IPS-11a (cell line): ENCODE measurements around the gene AARSD1.
A peak's percentile ranks its signal among the peaks of the same experiment; 100 is the strongest.
"Not testable (repeated sequence)": the region's sequence is repeated elsewhere in the genome, so short reads cannot be mapped to it uniquely, and the experiment has no call there.

Experiments
- H3K4me3 ChIP-seq: one replicate; pipeline ENCODE4 v1.5.1; 2013; ENCODE audit warnings: low read depth, low read length, control low read depth

AARSD1 gene

GRCh38 chr17:42964161-42964932 is at the start of gene AARSD1:
TSS of gene AARSD1 (minus strand) at chr17:42964454. CDS start at chr17:42964440, 14 bp downstream.
- H3K4me3 ChIP-seq: peak within 1 kb of the TSS; percentile 84

DNA sequence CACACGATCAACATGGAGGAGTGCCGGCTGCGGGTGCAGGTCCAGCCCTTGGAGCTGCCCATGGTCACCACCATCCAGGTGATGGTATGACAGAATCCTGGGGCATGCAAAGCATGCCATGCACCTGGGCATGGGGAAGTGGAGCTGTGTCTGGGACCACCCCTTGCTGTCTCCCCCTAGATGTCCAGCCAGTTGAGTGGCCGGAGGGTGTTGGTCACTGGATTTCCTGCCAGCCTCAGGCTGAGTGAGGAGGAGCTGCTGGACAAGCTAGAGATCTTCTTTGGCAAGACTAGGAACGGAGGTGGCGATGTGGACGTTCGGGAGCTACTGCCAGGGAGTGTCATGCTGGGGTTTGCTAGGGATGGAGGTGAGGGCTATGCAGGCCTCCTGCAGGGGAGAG is 49.0 kb upstream of the AARSD1 start:
- H3K4me3 ChIP-seq: no peak overlapping the region

GRCh38 chr17:43011728-43012472 is 47.6 kb upstream of the AARSD1 start:
- no peak overlapping the region for H3K4me3 ChIP-seq

GRCh38 chr17:43010667-43011308 is 46.5 kb upstream of the AARSD1 start:
- H3K4me3 ChIP-seq: no peak overlapping the region

- peak within 1 kb of the TSS; percentile 58 for H3K4me3 ChIP-seq
Measured at GRCh38 chr17:43006639-43007551, 42.6 kb upstream of the AARSD1 start, which contains the start of gene IFI35. TSS of gene IFI35 (plus strand) at chr17:43006784. CDS start at chr17:43006948, 164 bp downstream.

DNA sequence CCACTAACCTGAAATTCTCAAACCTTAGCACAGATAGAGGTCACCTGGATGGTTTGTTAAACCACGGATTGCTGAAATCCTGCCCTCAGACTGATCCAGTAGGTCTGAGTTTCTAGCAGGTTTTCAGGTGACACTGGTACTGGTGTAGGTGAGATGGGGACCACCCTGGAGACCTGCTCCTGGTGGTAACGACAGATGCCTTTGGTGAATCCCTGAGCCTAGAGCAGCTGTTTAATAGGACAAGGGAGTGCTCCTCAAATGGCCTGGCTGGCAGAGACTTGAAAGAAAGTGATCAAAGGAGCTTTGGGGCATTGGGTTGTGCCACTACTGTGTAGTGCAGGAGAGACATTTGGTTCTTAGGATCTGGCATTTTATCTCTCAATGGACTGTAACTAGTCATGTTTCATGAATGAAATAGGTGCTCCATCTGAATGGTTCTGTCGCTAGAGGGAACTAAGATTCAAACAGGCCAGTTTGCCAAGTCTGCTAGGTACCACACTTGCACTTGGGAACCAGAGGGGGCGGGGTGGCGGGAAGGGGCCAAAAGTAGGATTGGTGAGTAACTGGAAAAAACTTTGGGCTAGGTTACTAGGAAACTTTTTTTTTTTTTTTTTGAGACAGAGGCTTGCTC is 39.4 kb upstream of the AARSD1 start:
- no peak overlapping the region for H3K4me3 ChIP-seq

DNA sequence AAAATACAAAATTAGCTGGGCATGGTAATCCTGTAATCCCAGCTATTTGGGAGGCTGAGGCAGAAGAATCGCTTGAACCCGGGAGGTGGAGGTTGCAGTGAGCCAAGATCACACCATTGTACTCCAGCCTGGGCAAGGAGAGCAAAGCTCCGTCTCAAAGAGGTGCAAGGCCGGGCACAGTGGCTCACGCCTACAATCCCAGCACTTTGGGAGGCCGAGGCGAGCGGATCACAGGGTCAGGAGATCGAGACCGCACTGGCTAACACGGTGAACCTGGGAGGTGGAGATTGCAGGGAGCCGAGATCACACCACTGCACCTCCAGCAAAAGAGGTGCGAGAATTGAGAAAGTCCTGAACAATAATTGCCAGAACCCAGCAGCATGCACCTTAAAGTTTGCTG is 36.6 kb upstream of the AARSD1 start:
- not testable (repeated sequence) for H3K4me3 ChIP-seq

DNA sequence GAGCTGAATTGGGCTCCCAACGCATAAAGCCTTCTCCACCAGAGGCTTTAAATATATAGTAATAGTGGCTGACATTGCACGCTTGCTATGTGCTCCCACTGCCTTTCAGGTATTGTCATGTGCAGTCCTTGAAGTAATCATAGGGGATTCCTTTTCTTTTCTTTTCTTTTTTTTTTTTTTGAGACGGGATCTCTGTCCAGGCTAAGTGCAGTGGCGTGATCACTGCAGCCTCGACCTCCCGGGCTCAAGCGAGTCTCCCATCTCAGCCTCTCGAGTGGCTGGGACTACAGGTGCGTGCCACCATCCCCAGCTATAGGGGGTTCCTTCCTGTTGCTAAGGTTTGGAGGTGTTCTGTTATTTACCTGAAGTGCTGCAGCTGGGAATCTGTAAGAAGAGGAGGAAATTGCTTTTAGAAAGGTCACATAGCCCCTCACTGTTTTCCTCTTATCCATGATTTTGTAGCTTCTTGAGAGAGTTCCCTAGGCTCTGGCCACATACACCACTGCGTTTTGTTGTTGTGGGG is 34.8 kb upstream of the AARSD1 start:
- H3K4me3 ChIP-seq: peak overlapping the region; percentile 99

DNA sequence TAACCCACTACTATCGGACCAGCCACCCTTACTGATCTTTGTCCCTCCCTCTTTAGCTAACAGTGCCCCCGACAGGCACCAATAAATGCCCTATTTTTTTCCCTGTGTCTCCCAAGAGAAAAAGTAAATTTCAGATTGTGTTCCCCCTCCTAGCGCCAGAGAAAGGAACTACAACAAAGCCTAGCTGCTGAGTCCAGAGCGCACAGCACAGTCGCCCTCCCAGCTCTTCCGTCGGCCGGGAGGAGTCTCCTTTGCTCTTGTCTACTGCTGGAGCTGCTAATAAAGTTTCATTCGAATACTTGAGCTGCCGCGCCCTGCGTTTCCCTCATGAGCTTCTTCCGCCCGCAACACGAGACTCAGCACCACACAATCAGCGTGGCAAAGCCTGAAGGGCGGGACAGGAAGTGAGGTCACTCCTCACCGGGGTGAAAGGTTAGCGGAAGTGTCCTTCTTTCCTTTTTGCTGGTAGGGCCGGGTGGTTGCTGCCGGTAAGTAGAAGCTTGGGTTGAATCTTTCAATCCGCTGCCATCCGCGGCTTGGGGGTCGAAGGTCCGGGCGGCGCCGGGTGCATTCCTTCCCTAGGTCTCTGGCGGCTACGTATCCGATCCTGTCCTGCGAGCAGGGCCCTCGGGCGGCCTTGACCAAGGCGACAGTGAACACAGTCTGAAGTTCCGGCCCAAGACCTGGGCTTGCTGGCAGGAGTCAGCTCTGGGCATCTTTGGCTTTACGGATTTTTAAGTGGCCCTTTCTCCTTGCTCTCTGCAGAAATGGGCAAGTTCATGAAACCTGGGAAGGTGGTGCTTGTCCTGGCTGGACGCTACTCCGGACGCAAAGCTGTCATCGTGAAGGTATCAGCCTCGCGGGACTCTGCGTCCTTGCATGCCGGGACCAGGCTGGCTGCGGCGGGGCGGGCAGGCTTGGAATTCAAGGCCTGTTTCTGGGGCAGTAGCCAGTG is 34.0 kb upstream of the AARSD1 start, which contains the start of gene RPL27:
Gene RPL27 (plus strand): TSS at position 436 of the 955 bp plus-strand sequence. CDS start 332 bp downstream, at position 768.
- peak within 1 kb of the TSS; percentile 99 for H3K4me3 ChIP-seq

DNA sequence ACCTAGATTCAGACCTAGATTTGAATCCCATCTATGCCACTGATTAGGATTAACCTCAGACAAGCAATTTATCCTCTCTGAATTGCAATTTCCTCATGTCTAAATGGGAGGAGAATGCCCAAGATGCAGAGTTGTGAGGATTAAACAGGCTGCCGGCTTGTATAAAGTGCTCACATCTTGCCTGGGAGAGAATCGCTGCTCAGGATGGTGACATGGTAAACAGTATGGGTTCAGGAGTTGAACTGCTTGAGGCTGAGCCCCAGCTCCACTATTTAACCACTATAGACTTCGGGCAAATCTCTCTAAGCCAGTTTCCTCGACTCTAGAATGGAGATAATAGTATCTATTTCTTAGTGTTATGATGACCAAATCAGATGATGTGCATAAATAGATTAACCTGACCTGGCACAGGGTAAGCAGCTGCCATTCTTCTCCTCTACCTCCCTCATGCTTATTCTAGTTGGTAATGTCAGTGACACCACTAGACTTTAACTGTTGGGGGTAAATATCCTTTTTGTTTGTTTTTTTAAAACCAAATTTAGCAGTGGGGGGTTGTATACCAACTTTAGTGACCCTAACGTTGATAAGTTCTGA is 33.2 kb upstream of the AARSD1 start:
- H3K4me3 ChIP-seq: peak overlapping the region; percentile 34

GRCh38 chr17:42993913-42994312 is 29.7 kb upstream of the AARSD1 start:
- H3K4me3 ChIP-seq: not testable (repeated sequence)

- no peak overlapping the region for H3K4me3 ChIP-seq
Measured at GRCh38 chr17:42992872-42993271, 28.6 kb upstream of the AARSD1 start.

- no peak overlapping the region for H3K4me3 ChIP-seq
Measured at GRCh38 chr17:42991471-42991870, 27.2 kb upstream of the AARSD1 start.

GRCh38 chr17:42989726-42990652 is 25.7 kb upstream of the AARSD1 start:
- H3K4me3 ChIP-seq: no peak overlapping the region

GRCh38 chr17:42989141-42989540 is 24.9 kb upstream of the AARSD1 start:
- H3K4me3 ChIP-seq: no peak overlapping the region

DNA sequence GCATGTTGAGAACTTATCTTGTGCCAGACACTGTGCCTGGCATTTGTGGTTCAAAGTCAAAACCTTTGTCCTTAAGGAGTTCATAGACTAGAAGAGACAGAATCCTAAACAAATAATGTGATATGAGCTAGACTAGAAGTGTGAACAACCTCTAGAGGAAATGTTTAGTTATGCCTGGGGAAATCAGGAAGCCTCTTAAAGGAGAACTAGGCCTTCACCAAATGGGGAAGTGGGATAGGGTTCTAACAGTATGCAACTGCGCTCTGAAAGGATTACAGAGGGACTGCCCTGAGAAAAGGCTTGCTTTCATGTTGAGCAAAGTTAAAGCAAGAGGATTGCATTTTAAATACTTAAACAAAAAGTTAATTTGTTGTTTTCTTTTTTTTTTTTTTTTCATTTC is 21.0 kb upstream of the AARSD1 start:
- H3K4me3 ChIP-seq: no peak overlapping the region

DNA sequence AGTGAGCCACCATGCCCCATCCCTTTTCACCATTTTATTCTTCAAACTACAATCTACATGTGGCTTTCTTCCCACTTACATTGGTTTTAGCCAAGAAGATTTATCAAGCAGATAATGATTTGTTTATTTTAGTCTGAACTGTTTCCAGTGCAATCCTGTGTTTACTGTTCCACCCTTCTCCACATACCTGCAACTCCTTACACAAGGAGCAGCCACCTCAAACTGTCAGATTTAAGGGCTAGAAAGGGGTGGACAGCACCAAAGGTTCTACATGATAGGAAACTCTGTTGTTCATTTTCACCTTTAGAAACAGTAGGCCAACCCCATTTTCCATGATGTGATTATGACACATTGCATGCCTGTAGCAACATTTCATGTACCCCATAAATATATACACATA is 18.0 kb upstream of the AARSD1 start:
- H3K4me3 ChIP-seq: no peak overlapping the region
